ENCODE results near the gene DPYSL5. TPM values are rescaled to one million over a fixed set of nuclear protein-coding genes. Genes with fewer than 3 reads are reported as not detected.
"Not testable (repeated sequence)": the region's sequence is repeated elsewhere in the genome, so short reads cannot be mapped to it uniquely, and the experiment has no call there.

DPYSL5 gene
- total RNA-seq, result not detected

- H3K27ac Mint-ChIP-seq, result no peak within 1 kb of the TSS
Observed at GRCh38 chr2:26847655-26848335, at the start of gene DPYSL5. Gene DPYSL5 (plus strand): TSS chr2:26848132. CDS start chr2:26898500, 50,368 bp downstream.

GRCh38 chr2:26801328-26801727, 46.6 kb upstream of the DPYSL5 start:
- Mint-ChIP-seq H3K9me3 (no peaks in the 10 kb centered on the region), H3K4me1 (no peaks in the 10 kb centered on the region), H3K36me3 (peaks cover 27% of the 10 kb centered on the region), H3K27ac (no peak overlapping the region), H3K4me3 (no peak overlapping the region), H3K27me3 (no peaks in the 10 kb centered on the region)
- POLR2A ChIA-PET, result no interaction called here
- no peak for ATAC-seq (ENCODE audit: low read depth)
- no peak for DNase-seq

More at GRCh38 chr2:26847655-26848335, at the start of gene DPYSL5:
- peaks cover 61% of the 10 kb centered on the region for H3K27me3 Mint-ChIP-seq
- POLR2A ChIA-PET, result no interaction called here
- no peaks in the 10 kb centered on the region for H3K36me3 Mint-ChIP-seq
- H3K4me1 Mint-ChIP-seq, result no peaks in the 10 kb centered on the region
- peak within 1 kb of the TSS; percentile 42 for H3K4me3 Mint-ChIP-seq
- ATAC-seq (ENCODE audit: low read depth) (peak; percentile 24), DNase-seq (peak; percentile 46)
- H3K9me3 Mint-ChIP-seq, result no peaks in the 10 kb centered on the region

DNA sequence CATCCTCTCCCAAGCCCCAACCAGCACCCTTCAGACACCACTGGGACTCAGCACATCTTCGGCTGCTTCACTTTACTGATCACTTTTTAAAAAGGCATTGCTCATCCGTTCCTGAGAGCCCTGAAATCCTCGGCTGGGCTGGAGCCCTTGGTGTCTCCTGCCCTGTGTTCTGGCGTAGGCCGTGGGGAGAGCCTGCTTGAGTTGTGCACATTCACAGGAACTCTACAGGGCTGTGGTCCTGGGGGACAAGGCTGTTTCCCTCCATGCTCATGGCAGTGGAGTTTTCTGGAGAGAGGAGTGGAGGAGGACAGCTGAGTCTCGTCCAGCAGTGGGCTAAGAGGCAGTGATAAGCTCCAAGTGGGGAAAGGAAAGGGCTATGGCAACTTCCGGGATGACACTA, 46.1 kb upstream of the DPYSL5 start:
- no peaks in the 10 kb centered on the region for H3K4me1 Mint-ChIP-seq
- H3K4me3 Mint-ChIP-seq, result no peak overlapping the region
- no peak overlapping the region for H3K27ac Mint-ChIP-seq
- no peak for ATAC-seq (ENCODE audit: low read depth)
- H3K9me3 Mint-ChIP-seq, result no peaks in the 10 kb centered on the region
- no peaks in the 10 kb centered on the region for H3K27me3 Mint-ChIP-seq
- DNase-seq, result no peak
- H3K36me3 Mint-ChIP-seq, result peaks cover 23% of the 10 kb centered on the region
- POLR2A ChIA-PET, result interaction anchor here (0.7 kb wide), 1 partner anchor 162 kb away, joined by 4 read pairs; no protein-coding TSS in a partner anchor

GRCh38 chr2:26805241-26805676, 42.7 kb upstream of the DPYSL5 start:
- Mint-ChIP-seq H3K27me3 (no peaks in the 10 kb centered on the region), H3K4me3 (no peak overlapping the region), H3K27ac (no peak overlapping the region), H3K4me1 (peaks cover 5% of the 10 kb centered on the region), H3K9me3 (no peaks in the 10 kb centered on the region), H3K36me3 (peaks cover 9% of the 10 kb centered on the region)
- no peak for ATAC-seq (ENCODE audit: low read depth)
- POLR2A ChIA-PET, result no interaction called here
- no peak for DNase-seq

- Mint-ChIP-seq H3K27me3 (no peaks in the 10 kb centered on the region), H3K36me3 (no peaks in the 10 kb centered on the region), H3K27ac (no peak overlapping the region), H3K9me3 (no peaks in the 10 kb centered on the region), H3K4me1 (peaks cover 8% of the 10 kb centered on the region), H3K4me3 (no peak overlapping the region)
- ATAC-seq (ENCODE audit: low read depth) (no peak), DNase-seq (no peak)
- POLR2A ChIA-PET, result no interaction called here
Observed at GRCh38 chr2:26807788-26808460, 40.0 kb upstream of the DPYSL5 start.

DNA sequence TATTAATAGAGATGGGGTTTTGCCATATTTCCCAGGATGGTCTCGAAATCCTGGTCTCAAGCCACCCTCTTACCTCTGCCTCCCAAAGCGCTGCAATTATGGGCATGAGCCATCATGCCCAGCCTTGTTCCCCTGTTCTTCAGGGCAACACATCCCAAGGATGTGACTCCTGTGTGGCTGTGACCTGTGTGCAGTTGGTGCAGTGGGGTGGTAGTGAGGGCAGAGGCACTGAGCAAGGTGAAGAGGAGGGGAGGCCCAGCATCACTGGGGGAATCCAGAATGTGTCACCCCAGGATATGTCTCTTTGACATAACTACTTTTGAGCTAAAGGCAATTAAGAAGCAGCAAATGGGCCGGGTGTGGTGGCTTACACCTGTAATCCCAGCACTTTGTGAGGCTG, 38.7 kb upstream of the DPYSL5 start:
- Mint-ChIP-seq H3K27ac (no peak overlapping the region), H3K4me3 (no peak overlapping the region), H3K4me1 (peaks cover 8% of the 10 kb centered on the region), H3K36me3 (no peaks in the 10 kb centered on the region), H3K27me3 (no peaks in the 10 kb centered on the region), H3K9me3 (no peaks in the 10 kb centered on the region)
- POLR2A ChIA-PET, result interaction anchor here (1.8 kb wide), 1 partner anchor 23 kb away, joined by 5 read pairs; the partner anchor contains the start of gene CENPA
- ATAC-seq (ENCODE audit: low read depth), result no peak
- no peak for DNase-seq

GRCh38 chr2:26809876-26810577, 37.9 kb upstream of the DPYSL5 start:
- Mint-ChIP-seq H3K27ac (no peak overlapping the region), H3K4me1 (peaks cover 8% of the 10 kb centered on the region), H3K27me3 (no peaks in the 10 kb centered on the region), H3K4me3 (no peak overlapping the region), H3K9me3 (no peaks in the 10 kb centered on the region), H3K36me3 (no peaks in the 10 kb centered on the region)
- POLR2A ChIA-PET, result interaction anchor here (1.8 kb wide), 1 partner anchor 24 kb away, joined by 5 read pairs; the partner anchor contains the start of gene CENPA
- DNase-seq, result no peak
- peak; percentile 49 for ATAC-seq (ENCODE audit: low read depth)

GRCh38 chr2:26811261-26811660, 36.7 kb upstream of the DPYSL5 start:
- no peak overlapping the region for H3K27ac Mint-ChIP-seq
- POLR2A ChIA-PET, result no interaction called here

GRCh38 chr2:26811791-26812694, 35.9 kb upstream of the DPYSL5 start:
- no peak for DNase-seq
- Mint-ChIP-seq H3K27me3 (peaks cover 3% of the 10 kb centered on the region), H3K4me1 (peaks cover 11% of the 10 kb centered on the region), H3K36me3 (no peaks in the 10 kb centered on the region), H3K27ac (no peak overlapping the region), H3K4me3 (no peak overlapping the region), H3K9me3 (no peaks in the 10 kb centered on the region)
- POLR2A ChIA-PET, result interaction anchor here (0.5 to 1.2 kb wide), 2 partner anchors 10 to 215 kb away, joined by 3 read pairs; no protein-coding TSS in a partner anchor
- ATAC-seq (ENCODE audit: low read depth), result no peak

More at GRCh38 chr2:26811261-26811660, 36.7 kb upstream of the DPYSL5 start:
- Mint-ChIP-seq H3K9me3 (no peaks in the 10 kb centered on the region), H3K4me3 (no peak overlapping the region), H3K36me3 (no peaks in the 10 kb centered on the region), H3K27me3 (no peaks in the 10 kb centered on the region), H3K4me1 (peaks cover 8% of the 10 kb centered on the region)
- ATAC-seq (ENCODE audit: low read depth) (no peak), DNase-seq (no peak)

DNA sequence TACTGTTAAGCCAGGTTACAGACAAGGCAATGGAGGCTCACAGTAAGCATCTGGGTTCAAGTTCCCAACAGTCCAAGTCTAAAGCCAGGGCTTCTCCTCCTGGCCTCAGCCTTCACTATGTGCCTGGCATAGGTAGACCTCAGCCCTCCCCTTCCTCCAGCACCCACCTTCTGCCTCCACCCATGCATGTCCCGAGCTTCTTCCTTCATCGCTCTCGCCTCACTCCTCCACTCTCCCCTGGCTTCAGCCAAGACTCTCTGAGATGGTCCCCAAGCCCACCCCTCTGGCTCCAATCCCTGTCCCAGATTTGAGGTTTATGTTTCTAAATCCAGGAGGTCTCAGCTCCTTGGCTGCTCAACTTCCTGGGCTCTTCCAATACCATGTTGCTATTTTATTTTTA, 35.2 kb upstream of the DPYSL5 start:
- Mint-ChIP-seq H3K9me3 (no peaks in the 10 kb centered on the region), H3K27ac (no peak overlapping the region), H3K27me3 (peaks cover 3% of the 10 kb centered on the region), H3K4me1 (peaks cover 11% of the 10 kb centered on the region), H3K4me3 (no peak overlapping the region), H3K36me3 (no peaks in the 10 kb centered on the region)
- no peak for ATAC-seq (ENCODE audit: low read depth)
- POLR2A ChIA-PET, result interaction anchor here (0.5 to 1.2 kb wide), 2 partner anchors 9 to 216 kb away, joined by 3 read pairs; no protein-coding TSS in a partner anchor
- DNase-seq, result no peak

GRCh38 chr2:26814072-26814765, 33.7 kb upstream of the DPYSL5 start:
- H3K9me3 Mint-ChIP-seq; H3K4me3 Mint-ChIP-seq; H3K27ac Mint-ChIP-seq; DNase-seq; H3K36me3 Mint-ChIP-seq; H3K27me3 Mint-ChIP-seq; POLR2A ChIA-PET; ATAC-seq (ENCODE audit: low read depth): not testable (repeated sequence)
- peaks cover 11% of the 10 kb centered on the region for H3K4me1 Mint-ChIP-seq

GRCh38 chr2:26816893-26817292, 31.0 kb upstream of the DPYSL5 start:
- no peak for ATAC-seq (ENCODE audit: low read depth)
- Mint-ChIP-seq H3K27ac (no peak overlapping the region), H3K36me3 (no peaks in the 10 kb centered on the region), H3K27me3 (peaks cover 17% of the 10 kb centered on the region), H3K9me3 (no peaks in the 10 kb centered on the region), H3K4me3 (no peak overlapping the region), H3K4me1 (peaks cover 4% of the 10 kb centered on the region)
- DNase-seq, result no peak
- POLR2A ChIA-PET, result no interaction called here

Measured in activated naive CD8-positive, alpha-beta T cell treated with anti-CD3 and anti-CD28 coated beads, Interleukin-2, amount 10 ng/mL, durations not matched to agents 7 days and 5 days (primary cell).